HFF-Myc (cell line): Measurements from ENCODE around the gene CD44.

Source experiments
- DNase-seq: peaks from one replicate; pipeline ENCODE4 v3.0.0-alpha.2; 2011; ENCODE audit warnings: low read depth; ENCODE audit errors: extremely low read depth
- H3K4me3 ChIP-seq: replicated peaks from 2 replicates; pipeline ENCODE4 v1.5.1; 2011; ENCODE audit warnings: low read depth, mild to moderate bottlenecking, control low read depth, low read length
- CTCF ChIP-seq: IDR thresholded peaks from 2 replicates; pipeline ENCODE4 v1.5.1; 2012; ENCODE audit warnings: mild to moderate bottlenecking, low read depth, low read length, control low read depth; ENCODE audit errors: missing control alignments

CD44 gene

DNA sequence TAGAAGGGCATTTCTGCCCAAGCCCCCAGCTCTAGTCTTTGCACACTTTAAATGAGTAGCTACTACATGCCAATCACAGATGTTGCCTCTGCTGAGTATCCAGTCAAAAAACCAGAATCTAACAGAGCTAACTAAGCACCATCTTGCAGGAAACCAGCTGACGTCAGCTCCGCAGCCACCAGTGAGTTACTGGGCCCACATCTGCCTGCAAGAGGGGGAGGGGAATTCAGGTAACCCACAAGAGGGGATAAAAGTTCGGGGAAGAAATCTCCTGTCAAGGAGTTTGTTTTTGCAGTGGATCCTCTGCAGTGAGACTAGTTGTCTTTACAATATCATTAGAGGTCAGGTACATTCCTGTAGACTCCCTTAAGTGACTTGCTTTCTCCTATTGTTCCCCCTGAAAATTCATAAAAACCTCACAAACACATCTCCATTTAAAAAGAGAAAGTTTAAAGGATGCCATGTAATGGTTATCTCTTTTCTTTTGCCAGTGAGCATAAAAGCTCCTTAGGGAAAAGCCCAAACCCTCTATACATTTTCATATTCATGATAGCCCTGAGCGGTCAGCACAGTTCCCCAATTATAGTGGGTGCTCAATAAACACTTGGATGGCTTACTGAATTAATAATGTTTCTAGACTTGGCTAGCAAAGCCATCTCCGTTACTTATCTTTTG lies 9.3 kb downstream of the CD44 start:
- no peak for TF ChIP-seq CTCF
- no peak overlapping the region for H3K4me3 ChIP-seq
- no peak for DNase-seq

DNA sequence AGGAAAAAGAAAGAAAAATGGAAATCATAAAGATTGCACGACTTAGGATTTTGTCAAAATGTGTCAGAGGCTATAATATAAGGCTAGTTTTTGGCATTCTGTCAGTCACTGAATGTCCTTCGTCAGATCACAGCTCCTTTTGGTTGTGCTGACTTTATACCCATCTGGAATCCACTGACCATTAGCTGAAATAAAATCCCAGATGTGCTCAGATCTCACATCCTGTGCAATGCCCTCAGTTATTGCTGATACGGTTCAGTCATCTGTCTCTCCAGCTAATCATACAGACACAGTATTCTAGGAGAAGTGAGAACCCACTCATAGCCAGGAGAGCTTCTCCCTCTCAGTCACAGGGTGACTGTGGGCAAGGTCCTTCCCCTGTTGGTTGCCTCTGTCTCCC lies 11.5 kb downstream of the CD44 start:
- no peak for DNase-seq
- no peak overlapping the region for H3K4me3 ChIP-seq
- TF ChIP-seq CTCF: no peak

DNA sequence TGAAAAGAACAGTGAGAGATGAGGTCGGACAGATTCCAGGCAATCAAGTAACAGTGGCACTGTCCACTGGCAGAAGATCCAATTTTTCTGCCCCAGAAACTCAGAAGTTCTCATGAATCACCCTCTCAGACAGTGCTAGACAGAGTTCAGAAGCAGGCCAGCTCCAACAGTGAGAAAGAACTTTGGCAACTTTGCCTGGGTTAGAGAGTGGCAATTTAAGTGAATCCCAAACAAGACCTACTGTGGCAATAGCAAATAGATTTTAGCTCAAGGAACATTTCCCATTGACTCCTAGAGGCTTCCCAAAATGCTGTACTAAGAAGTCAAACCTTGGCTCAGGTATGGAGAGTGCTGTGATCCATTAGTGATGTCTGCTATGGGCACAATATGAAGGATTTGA lies 12.3 kb downstream of the CD44 start:
- no peak overlapping the region for H3K4me3 ChIP-seq
- DNase-seq: no peak
- TF ChIP-seq CTCF: no peak

- TF ChIP-seq CTCF: no peak
- DNase-seq: no peak
- no peak overlapping the region for H3K4me3 ChIP-seq
Measured at GRCh38 chr11:35151683-35152280, 12.8 kb downstream of the CD44 start.

GRCh38 chr11:35152575-35152974 lies 13.6 kb downstream of the CD44 start:
- no peak for TF ChIP-seq CTCF
- DNase-seq: no peak
- no peak overlapping the region for H3K4me3 ChIP-seq

GRCh38 chr11:35153280-35153679 lies 14.3 kb downstream of the CD44 start:
- no peak for TF ChIP-seq CTCF
- no peak overlapping the region for H3K4me3 ChIP-seq
- no peak for DNase-seq

DNA sequence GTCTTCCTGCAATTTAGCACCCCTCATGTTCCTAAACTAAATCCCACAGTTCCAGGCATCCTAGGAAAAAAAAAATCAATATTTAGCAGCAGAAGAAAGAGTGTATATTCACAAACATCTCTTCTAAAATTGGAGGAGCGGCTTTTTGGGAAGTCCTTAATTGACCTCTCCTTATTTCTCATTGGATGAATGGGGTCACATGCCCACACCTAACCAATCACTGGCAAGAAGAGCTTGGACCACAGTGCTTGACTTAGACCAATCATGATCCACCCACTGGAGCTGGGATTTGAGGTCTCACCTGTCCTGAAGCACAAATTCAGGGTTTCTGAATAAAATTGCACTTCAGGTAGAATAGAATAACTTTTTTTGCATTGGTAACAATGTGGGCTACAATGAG lies 16.0 kb downstream of the CD44 start:
- no peak for DNase-seq
- H3K4me3 ChIP-seq: no peak overlapping the region
- no peak for TF ChIP-seq CTCF
